ENCODE measurements around the gene EPB41L5. TPM values are rescaled to one million over a fixed set of nuclear protein-coding genes. Genes with fewer than 3 reads are reported as not detected.
A peak's percentile ranks its signal among the peaks of the same experiment; 100 is the strongest.
"Not testable (repeated sequence)": the region's sequence is repeated elsewhere in the genome, so short reads cannot be mapped to it uniquely, and the experiment has no call there.

Gene EPB41L5
- total and polyA plus RNA-seq, 12 donors, result 3.8 to 18.8 (median 13.1) TPM

GRCh38 chr2:120036145-120036544 is 23.3 kb downstream of the EPB41L5 start:
- intact Hi-C loops (cut with DNase I), result no loop called here
- no peaks in the 10 kb centered on the region for H3K36me3 ChIP-seq
- TF ChIP-seq, protein P1, sequence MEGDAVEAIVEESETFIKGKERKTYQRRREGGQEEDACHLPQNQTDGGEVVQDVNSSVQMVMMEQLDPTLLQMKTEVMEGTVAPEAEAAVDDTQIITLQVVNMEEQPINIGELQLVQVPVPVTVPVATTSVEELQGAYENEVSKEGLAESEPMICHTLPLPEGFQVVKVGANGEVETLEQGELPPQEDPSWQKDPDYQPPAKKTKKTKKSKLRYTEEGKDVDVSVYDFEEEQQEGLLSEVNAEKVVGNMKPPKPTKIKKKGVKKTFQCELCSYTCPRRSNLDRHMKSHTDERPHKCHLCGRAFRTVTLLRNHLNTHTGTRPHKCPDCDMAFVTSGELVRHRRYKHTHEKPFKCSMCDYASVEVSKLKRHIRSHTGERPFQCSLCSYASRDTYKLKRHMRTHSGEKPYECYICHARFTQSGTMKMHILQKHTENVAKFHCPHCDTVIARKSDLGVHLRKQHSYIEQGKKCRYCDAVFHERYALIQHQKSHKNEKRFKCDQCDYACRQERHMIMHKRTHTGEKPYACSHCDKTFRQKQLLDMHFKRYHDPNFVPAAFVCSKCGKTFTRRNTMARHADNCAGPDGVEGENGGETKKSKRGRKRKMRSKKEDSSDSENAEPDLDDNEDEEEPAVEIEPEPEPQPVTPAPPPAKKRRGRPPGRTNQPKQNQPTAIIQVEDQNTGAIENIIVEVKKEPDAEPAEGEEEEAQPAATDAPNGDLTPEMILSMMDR (IDR thresholded peaks at IDR 0.05), result no peak
- DNase-seq (no peak), ATAC-seq (no peak)
- WGBS, 2 donors, result 92 to 93% methylated on average over 1 of the region's 1 CpG
- no peak overlapping the region for H3K27ac ChIP-seq
- H3K4me1 ChIP-seq, result peaks cover 0 to 9% (median 0%) of the 10 kb centered on the region in 9 donors
- no peaks in the 10 kb centered on the region for H3K27me3 ChIP-seq
- H3K9me3 ChIP-seq, result peaks cover 0 to 4% (median 0%) of the 10 kb centered on the region in 11 donors
- H3K4me3 ChIP-seq, result no peak overlapping the region

- peaks cover 0 to 4% (median 0%) of the 10 kb centered on the region in 11 donors for H3K9me3 ChIP-seq
- H3K36me3 ChIP-seq, result no peaks in the 10 kb centered on the region
- H3K27me3 ChIP-seq, result no peaks in the 10 kb centered on the region
- intact Hi-C loops (cut with DNase I), result no loop called here
- H3K4me3 ChIP-seq, result no peak overlapping the region
- H3K4me1 ChIP-seq, result peaks cover 0 to 20% (median 0%) of the 10 kb centered on the region in 9 donors
- no peak overlapping the region for H3K27ac ChIP-seq
- DNase-seq, result no peak
- ATAC-seq, result no peak
- WGBS, 2 donors, result 86 to 87% methylated on average over 4 of the region's 4 CpGs
- TF ChIP-seq, protein P1 (IDR thresholded peaks at IDR 0.05), result no peak
Observed at GRCh38 chr2:120037995-120038541, 25.2 kb downstream of the EPB41L5 start.

DNA sequence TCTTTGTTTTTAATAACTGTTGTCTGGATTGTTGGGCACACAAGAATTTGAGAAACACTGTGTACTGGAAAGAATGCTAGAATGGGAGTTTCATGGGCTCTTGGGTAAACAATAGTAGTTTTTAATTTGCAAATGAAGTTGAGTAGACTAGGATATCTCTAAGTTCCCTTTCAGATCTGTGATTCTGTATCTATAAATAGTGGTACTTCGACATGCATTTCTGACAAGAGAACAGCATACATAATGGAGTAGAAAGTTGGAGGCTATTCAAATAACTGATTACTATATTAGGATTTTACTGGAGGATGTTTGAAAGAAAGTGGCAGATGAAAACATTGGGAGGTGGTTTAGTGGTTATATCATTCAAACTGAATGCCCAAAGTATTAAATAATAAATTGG is 29.5 kb downstream of the EPB41L5 start:
- DNase-seq (no peak), ATAC-seq (peak in 3 of 8 donors; percentile 59 to 67 (median 65))
- TF ChIP-seq, protein P1 (IDR thresholded peaks at IDR 0.05), result no peak
- H3K27me3 ChIP-seq, result no peaks in the 10 kb centered on the region
- H3K4me3 ChIP-seq, result no peak overlapping the region
- 16 to 22% methylated on average over 1 of the region's 1 CpG for WGBS, 2 donors
- H3K9me3 ChIP-seq, result peaks cover 0 to 18% (median 0%) of the 10 kb centered on the region in 11 donors
- peaks cover 0 to 13% (median 0%) of the 10 kb centered on the region in 9 donors for H3K36me3 ChIP-seq
- intact Hi-C loops (cut with DNase I), result no loop called here
- H3K27ac ChIP-seq, result peak overlapping the region in 1 of 10 donors; percentile 24
- H3K4me1 ChIP-seq, result peaks cover 0 to 12% (median 0%) of the 10 kb centered on the region in 9 donors

DNA sequence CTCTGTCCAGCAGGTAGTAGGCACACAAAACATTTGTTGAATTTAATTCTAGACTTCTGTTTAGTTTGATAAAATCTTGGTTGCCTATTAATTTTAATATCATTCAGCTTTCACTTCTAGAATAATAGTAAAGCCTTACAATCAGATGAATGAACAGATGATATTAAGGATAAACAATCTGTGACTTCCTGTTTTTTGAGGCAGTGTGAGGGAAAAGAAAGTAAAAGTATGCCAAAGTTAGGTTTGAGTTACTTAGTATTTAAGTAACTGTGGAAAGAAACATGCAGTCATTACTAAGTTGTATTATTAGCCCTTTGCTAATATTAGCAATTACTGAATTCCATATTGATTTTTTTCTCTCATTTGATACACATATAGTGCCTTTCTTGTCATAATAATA is 31.5 kb downstream of the EPB41L5 start:
- Histone ChIP-seq H3K4me1 (peaks cover 0 to 12% (median 0%) of the 10 kb centered on the region in 9 donors), H3K27me3 (no peaks in the 10 kb centered on the region), H3K27ac (no peak overlapping the region), H3K4me3 (no peak overlapping the region), H3K36me3 (peaks cover 0 to 13% (median 0%) of the 10 kb centered on the region in 9 donors), H3K9me3 (peaks cover 0 to 25% (median 0%) of the 10 kb centered on the region in 11 donors)
- DNase-seq (no peak), ATAC-seq (no peak)
- TF ChIP-seq, protein P1 (IDR thresholded peaks at IDR 0.05), result no peak
- intact Hi-C loops (cut with DNase I), result no loop called here

DNA sequence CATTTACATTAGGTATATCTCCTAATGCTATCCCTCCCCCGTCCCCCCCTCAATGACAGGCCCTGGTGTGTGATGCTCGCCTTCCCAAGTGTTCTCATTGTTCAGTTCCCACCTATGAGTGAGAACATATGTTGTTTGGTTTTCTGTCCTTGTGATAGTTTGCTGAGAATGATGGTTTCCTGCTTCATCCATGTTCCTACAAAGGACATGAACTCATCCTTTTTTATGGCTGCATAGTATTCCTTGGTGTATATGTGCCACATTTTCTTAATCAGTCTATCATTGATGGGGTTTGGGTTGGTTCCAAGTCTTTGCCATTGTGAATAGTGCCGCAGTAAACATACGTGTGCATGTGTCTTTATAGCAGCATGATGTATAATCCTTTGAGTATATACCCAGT is 32.9 kb downstream of the EPB41L5 start:
- Histone ChIP-seq H3K36me3 (peaks cover 0 to 13% (median 0%) of the 10 kb centered on the region in 9 donors), H3K4me1 (peaks cover 0 to 12% (median 0%) of the 10 kb centered on the region in 9 donors), H3K9me3 (peaks cover 0 to 31% (median under 1%) of the 10 kb centered on the region in 11 donors)
- 98 to 99% methylated on average over 4 of the region's 4 CpGs for WGBS, 2 donors
- intact Hi-C loops (cut with DNase I); ATAC-seq; DNase-seq; H3K4me3 ChIP-seq; H3K27me3 ChIP-seq; H3K27ac ChIP-seq: not testable (repeated sequence)

DNA sequence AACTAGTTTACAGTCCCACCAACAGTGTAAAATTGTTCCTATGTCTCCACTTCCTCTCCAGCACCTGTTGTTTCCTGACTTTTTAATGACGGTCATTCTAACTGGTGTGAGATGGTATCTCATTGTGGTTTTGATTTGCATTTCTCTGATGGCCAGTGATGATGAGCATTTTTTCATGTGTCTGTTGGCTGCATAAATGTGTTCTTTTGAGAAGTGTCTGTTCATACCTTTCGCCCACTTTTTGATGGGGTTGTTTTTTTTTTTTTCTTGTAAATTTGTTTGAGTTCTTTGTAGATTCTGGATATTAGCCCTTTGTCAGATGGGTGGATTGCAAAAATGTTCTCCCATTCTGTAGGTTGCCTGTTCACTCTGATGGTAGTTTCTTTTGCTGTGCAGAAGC is 33.4 kb downstream of the EPB41L5 start:
- H3K4me3 ChIP-seq; ATAC-seq; H3K27me3 ChIP-seq; DNase-seq; intact Hi-C loops (cut with DNase I); H3K27ac ChIP-seq: not testable (repeated sequence)
- H3K9me3 ChIP-seq, result peaks cover 0 to 36% (median 5%) of the 10 kb centered on the region in 11 donors
- H3K36me3 ChIP-seq, result peaks cover 0 to 16% (median 0%) of the 10 kb centered on the region in 9 donors
- WGBS, 2 donors, result 92% methylated on average over 2 of the region's 2 CpGs
- H3K4me1 ChIP-seq, result peaks cover 0 to 12% (median 0%) of the 10 kb centered on the region in 9 donors

Data from heart right ventricle (tissue), 16 donors.